Measurements from ENCODE around the gene ZNF319.

ZNF319 gene

DNA sequence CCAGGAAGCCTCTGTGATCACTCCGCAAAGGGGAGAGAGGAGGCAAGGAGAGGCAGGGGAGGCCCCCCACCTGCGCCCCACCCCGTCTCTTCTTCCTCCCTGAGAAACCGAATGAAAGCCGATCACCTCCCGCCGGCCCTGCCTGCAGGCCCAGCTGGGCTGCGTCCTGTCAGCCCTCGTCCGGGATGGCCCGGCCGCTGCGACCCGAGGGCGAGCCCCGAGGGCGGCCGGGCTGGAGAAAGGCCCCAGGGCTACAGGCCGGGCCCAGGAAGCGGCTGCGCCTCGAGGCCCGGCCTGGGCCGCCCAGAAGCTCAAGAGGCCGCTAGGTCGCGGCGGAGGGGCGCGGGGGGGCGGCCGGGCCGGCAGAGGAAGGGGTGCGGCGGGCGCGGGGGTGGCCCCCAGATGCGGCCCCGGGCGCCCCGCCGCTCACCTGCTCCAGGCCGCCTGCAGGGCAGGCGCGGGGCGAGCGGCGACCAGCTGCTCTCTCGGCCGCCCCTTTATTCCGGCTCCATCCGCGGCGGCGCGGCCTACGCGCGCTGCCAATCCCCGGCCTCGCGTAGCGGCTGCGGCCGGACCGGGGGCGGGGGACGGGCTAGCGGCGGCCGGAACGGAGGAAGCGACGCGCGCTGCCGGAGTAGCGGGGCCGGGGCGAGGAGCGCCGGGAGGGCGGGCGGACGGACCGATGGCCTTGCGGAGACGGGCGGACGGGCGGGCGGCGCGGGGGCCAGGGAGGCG, at the start of gene ZNF319:
ZNF319 (minus strand) TSS at position 702 of the 735 bp plus-strand sequence. CDS start 2,407 bp downstream, outside the sequence.
- peak; percentile 52 for DNase-seq

DNA sequence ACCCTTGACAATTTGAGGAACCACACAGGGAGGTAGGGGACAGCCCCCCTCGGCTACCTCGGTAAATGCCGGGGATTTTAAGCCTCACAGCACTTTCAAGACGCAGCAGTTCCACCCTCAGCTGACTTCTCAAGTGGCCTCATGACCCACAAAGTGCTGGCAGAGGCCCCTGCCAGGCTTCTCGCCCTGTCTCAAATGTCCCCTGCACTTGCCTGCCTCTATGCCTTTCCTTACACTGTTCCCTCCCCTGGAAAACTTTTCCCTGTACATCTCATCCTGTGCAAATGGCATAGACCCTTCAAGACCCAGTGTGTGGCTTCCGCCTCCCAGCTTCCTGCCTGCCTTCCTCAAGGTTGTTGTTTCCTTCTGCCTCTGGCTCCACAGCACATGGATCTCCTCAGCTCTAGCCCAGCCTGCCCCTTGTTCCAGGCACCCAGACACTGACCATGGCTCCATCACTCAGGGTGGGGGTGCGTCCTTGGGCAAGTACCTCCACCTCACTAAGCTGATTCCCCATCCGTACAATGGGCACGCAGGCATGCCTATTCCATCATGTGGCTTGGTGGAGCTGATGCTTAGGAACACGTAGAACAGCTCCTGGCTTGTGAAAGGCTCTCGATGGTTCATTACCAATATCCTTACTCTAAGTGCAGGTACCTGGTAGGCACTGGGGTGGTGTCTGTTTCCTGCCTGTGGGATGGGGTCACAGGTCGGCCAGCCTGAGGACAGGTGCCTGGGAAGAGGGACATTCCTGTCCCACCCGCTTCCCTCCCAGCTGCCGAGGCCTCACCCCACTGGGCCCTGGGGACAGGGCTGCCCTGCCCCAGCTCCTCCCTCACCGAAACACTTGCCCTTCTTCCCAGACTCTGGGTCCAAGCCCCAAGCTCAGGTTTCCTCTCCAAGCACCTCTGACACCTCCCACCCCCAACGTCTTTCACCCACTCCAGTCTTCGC, 49.0 kb upstream of the ZNF319 start:
- DNase-seq, result no peak

DNA sequence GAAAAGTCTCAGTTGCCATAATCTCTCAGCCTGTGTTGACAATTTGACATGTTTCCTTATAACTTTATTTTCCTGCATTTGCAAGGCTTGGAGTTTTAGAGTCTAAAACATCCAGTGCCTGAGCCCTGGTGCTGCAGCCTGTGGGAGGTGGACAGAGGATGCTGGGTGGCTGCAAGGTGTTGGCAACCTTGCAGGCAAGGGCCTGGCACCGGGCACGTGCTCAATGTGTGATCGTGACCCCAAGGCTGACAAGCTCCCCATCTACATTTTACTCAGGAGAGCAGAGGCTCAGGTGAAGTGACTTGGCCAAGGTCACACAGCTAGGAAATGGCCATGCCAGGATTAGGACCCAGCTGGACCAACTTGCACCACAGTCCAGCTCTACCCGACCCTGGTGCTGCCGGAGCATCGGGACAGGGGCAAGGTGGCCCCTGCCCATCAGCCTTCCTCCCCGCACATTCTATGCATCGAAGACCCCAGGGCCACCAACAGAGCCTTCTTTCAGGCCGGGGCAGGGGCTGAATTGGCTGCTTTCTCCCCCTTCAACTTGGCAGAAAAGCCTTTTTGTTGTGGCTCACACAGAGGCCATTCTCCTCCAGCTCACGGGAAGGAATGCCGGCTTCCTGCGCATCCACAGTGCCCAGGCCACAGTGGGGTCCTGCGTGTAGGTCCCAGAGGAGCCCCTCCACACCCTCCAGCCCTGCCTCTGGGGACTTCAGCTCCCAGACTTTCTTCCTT, 48.2 kb upstream of the ZNF319 start:
- no peak for DNase-seq

DNA sequence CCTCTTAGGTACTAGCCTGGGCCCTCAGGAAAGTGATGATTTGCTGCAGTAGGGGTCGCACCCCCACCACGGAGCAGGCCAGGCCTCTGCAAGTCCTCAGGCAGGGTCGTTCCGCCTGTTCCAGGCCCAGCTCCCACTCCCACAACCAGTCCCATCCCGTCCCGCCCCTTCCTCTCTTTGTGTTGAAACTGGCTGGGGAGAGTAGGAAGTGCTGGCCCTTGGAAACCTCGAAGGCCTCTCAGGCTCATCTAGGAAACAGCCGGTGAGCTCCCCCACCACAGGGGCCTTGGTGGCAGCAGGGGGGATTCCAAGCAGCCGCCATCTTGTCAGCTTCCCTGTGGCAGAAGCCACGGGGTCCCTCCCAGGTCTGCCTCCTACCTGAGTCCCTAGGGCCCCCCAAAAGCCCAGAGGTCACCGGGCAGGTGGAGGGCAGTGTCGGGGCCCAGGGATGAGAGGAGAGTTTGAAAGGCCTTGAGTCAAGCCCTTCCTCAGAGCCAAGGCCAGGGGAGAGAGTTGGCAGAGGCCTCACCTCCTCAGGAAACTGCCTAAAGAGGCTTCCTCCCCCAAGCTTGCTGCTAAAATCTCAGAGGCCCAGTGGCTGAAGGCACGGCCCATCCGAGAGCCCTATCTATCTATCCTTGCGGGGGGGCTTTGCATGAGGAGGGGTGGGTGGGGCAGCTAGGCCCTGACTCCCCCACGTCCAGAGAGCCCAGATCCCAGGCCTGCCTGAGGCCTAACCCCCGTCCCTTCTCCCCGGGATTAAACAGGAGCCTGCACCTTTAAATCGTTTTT, 47.3 kb upstream of the ZNF319 start:
- DNase-seq, result no peak

DNA sequence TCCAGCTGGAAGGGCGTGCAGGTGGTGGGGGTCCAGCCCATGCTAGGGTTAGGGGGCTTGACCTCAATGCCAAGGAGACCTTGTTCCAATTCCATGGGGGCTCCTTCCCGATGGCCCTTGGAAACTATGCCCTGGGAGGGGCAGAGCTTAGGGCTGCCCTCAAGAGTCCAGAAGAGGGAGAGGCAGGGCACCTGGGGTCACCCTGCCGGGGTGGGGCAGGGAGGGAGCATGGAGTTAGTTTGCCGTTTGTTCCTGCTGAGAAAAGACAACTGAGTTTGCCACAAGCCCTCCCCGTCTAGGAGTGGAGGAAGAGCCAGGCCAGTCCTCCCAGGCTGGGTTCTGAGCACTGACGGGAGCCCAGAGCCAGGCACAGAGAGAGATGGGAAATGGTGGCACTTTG, 46.5 kb upstream of the ZNF319 start:
- no peak for DNase-seq

DNA sequence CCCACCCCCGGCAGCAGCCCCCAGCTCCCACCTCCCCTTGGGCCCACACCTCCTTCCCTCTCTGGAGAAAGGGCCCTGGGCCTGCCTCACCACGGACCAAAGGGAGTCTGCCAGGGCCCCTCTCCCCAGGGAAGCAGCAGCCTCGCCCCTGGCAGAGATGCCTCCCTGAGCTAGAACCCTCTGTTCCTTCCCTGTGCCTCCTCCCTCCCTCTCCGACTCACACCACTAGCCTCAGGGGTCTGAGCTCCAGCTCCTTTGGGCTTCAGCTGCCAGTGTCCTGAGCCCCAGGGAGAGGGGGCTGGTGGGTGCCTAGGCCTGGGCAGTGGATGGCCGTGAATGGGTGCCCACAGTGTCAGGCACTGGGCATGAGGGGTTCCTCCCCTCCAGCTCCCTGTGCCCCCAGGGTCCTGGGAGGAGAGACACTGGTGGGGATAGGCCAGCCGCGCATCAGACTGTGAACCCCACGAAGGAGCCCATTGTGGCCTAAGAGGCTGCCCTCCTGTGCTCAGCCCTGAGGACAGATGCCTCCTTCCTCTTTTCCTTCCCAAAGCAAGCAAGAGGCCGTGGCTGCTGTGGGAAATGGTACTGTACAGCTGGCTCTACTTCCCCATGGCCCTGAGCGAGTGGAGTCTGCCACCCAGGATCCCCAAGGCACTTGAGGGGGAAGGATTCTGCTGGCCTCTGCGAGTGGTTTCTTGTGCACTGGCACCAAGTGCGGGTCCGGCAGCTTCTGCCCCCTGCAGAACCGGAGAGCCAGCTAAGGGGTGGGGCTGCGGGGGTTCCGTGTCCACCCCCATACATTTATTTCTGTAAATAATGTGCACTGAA, 45.8 kb upstream of the ZNF319 start:
- no peak for DNase-seq

DNA sequence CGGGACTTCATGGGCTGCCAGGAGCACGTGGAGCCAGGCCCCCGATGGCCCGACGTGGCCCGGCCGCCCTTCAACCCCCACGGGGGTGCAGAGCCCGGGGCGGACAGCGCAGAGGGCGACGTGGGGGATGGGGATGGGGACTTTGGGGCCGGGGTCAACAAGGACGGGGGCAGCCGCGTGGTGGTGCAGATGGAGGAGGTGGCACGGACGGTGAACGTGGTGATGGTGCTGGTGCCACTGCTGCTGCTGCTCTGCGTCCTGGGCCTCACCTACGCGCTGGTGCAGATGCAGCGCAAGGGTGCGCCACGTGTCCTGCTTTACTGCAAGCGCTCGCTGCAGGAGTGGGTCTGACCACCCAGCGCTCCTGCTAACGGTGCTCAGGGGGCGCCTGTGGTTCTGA, 44.6 kb upstream of the ZNF319 start:
- DNase-seq, result no peak

DNA sequence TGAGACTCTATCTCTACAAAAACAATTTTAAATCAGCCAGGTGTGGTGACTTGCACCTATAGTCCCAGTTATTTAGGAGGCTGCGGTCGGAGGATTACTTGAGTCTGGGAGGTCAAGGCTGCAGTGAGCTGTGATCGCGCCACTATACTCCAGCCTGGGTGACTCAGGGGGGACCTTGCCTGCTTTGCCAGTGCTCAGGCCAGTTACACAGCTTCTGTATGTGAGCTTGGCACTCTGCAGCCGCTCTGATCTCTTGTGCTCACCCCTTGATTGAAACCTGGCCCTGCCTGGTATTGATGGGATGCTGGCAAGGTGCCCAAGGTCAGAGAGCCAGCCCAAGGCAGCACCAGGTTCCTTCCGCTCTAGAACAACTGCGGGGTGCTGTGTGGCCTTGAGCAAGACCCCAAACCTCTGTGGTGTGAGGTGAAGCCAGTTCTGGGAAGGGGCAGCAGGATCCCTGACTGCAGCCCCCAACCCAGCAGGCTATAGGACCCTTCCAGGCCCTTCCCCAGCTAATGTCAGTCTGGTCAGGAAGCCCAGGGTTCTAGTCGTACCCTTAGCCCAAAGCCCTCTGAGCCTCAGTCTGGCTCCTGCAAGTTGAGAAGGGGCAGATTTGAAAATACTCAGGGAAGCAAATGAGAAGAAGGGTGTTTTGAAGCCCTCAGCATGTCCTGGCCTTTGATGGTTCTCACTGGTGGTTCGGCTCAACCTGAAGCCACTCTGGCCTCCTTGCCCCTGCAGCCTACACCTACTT, 44.0 kb upstream of the ZNF319 start:
- DNase-seq, result no peak

DNA sequence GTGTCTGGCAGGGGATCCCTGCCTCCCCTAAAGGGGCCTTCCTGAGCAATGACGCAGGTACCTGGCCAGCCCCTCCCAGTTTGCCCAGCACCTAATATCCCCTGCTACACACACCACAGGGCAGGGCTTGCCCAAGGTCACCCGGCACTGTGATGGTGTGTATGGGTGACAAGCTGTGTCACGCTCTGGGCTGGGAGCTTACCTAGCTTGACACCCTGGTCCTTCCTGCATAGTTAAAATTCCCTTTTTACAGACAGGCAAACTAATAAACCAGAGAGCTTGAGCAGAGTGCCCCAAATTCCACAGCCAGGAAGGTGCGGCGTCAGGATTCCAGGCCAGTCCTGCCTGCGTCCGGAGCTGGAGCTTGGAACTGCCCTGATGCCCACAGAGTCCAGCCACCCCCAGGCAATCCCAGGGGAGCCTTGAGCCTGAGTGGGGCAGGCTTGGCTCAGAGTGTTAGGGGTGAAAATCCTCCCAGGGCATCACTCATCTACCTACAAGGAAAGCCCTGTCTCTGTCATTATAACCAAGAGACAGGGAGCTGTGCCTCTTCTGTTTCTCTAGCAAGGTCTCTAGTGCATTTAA, 43.2 kb upstream of the ZNF319 start:
- no peak for DNase-seq

DNA sequence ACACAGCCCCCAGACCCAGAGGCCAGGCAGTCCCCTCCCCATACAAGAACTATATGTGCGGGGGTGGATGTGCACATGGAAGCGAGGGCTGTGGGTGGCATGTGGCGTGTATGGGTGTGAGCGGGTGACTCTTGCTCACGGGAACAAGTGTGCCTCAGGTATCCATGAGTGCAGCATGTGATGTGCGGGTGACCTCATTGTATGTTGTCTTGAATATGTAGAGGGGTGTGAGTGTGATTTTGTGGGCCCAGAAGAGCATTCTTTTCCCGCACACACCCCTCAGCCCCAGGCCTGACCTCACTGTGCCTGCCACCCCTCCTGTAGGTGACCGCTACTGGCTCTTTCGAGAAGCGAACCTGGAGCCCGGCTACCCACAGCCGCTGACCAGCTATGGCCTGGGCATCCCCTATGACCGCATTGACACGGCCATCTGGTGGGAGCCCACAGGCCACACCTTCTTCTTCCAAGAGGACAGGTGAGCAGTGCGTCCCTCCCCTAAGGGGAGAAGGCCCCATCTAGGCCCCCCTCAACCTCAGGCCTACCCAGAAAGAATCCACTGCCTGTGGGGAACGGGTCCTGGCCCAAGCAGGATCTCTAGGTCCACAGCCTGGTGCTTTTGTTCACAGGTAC, 42.5 kb upstream of the ZNF319 start:
- DNase-seq, result no peak

DNA sequence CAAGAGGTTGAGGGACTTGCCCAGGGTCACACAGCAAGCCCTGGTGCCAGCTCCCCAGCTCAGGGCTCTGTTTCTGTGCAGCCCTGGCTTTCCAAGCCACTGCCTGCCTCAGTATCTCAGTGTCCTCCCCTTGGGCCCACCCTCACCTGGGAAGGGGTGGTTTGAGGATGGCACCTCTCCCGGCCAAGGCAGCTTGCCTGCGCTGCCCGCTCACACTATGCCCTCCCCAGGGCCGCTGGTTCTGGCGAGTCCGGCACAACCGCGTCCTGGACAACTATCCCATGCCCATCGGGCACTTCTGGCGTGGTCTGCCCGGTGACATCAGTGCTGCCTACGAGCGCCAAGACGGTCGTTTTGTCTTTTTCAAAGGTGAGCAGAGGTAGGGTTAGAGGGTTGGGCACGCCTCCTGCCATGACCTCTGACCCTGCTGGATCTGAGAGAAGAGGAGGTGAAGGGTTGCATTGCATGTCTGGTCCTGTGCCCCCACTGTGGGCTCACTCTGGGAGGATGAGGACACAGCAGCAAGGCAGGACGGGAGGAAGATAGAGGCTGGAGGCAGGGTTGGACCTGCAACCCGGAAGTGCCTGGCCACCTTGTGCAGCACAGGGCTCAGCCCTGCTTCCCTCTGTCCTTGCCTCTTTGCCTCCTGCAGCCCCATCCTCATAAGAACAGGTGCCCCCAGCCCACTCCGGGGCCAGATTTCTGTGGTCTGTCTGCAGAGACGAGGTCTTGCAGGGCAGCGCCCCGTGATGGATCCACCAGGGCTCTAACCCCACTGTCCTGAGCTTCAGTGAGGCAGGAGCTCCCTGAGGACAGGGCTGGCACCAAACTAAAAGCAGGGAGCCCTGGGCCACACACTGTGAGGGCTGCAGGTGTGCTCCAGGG, 41.8 kb upstream of the ZNF319 start:
- no peak for DNase-seq

DNA sequence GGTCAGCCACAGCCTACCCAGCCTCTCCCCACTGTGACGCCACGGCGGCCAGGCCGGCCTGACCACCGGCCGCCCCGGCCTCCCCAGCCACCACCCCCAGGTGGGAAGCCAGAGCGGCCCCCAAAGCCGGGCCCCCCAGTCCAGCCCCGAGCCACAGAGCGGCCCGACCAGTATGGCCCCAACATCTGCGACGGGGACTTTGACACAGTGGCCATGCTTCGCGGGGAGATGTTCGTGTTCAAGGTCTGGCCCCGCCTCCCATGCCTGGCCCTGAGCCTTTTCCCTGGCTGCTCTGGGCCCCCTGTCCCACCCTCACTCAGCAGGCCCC, 41.1 kb upstream of the ZNF319 start:
- DNase-seq, result no peak

DNA sequence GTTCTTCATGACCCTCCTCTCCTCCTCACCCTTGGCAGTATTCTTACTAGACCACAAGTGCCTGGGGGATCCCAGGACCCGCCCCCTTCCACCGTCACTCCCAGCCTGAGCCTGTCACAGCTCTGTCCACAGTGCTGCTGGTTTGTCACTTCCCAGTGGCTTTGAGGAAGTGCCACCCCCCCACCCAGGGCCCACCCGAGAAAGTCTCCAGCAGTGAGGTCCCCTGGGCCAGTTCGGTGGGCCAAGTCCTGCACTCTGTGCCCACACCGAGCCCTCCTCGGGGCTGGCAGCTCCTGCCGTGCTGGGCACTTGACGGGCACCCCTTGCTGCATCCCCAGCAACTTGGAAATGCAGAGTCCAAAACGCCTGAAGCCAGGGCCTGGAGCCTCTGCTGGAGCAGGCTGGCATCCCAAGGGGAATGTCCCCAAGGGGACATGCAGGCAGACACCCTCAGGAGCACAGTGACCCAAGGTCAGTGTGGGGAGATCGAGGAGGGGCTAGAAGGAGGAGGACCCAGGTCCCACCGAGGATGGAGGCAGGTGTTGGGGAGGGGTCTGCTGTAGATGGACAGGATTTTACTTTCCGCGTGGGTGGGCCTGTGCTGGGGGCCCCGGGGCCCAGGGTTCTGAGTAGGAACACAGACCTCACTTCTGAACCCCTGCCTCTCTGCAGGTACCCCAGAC, 40.6 kb upstream of the ZNF319 start:
- DNase-seq, result no peak

DNA sequence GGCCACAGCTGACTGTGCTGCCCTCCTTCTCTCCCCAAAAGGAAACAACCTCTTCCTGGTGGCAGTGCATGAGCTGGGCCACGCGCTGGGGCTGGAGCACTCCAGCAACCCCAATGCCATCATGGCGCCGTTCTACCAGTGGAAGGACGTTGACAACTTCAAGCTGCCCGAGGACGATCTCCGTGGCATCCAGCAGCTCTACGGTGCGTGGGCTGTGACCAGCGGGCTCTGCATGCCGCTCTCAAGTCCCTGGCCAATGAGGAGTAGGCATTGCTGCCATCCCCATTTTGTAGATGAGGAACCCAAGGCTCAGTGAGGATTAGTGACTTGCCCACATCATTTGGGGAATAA, 40.0 kb upstream of the ZNF319 start:
- DNase-seq, result no peak

DNA sequence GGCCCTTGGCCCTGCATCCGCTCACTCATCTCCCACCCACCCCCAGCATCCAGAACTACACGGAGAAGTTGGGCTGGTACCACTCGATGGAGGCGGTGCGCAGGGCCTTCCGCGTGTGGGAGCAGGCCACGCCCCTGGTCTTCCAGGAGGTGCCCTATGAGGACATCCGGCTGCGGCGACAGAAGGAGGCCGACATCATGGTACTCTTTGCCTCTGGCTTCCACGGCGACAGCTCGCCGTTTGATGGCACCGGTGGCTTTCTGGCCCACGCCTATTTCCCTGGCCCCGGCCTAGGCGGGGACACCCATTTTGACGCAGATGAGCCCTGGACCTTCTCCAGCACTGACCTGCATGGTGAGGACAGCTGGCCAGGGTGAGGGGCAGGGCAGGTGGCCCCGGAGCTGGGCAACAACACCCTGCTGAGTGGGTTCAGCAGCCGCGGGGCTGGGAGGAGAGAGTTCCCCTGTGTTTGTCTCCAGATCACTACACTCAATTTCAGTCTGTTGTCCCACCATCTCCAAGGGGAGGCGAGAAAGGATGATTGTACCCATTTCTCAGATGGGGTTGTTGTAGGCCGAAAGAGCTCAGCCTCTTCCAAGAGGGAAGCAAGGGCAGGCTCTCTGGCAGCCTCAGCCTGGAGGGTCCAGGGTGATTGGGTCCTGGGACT, 39.5 kb upstream of the ZNF319 start:
- no peak for DNase-seq

DNA sequence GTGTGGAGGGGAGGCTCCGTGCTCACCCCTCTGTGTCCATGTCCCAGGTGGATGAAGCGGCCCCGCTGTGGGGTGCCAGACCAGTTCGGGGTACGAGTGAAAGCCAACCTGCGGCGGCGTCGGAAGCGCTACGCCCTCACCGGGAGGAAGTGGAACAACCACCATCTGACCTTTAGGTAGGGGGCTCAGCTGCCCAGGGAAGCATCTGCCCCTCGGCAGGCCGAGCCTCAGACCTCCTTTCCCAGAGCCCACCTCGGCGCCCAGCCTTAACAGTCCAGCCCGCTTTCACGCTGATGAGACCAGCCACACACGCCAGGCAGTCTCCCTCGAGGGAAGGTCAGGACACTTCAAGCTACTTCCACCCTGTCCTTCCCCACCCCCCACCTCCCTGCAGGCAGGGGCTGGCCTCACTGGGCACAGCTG, 37.8 kb upstream of the ZNF319 start:
- no peak for DNase-seq

DNA sequence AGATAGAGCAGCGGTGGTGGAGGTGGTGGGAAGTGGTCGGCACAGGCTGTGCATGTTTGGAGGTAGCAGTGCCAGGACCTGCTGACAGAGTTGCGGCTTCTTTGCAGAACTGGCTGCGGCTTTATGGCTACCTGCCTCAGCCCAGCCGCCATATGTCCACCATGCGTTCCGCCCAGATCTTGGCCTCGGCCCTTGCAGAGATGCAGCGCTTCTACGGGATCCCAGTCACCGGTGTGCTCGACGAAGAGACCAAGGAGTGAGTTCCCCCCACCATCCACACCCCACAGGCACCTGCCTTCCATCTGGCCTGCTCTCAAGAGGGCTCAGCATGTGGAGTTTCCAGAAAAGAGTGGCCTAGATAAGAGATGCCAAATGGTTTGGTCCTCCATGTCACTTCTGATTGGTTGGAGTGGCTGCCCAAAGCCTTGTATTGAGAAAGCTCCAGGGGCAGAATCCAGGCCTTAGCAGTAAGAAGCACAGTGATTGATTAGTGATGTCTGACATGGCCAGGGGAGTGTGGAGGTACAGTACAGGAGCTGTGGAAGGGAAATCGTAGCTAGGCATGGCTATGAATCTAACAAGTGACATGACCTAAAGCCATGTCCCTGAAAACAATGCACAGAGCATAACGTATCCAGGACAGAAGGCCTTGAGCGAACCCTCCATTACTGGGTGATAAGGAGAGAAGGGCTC, 37.0 kb upstream of the ZNF319 start:
- no peak for DNase-seq
